DND-41 (cell line): ENCODE data around the gene EXOSC10.

Source experiments
- EZH2 ChIP-seq: IDR thresholded peaks from 3 replicates; pipeline ENCODE4 v1.6.1; 2012; ENCODE audit warnings: borderline replicate concordance, low read depth, mild to moderate bottlenecking, moderate library complexity, low read length, inconsistent platforms; ENCODE audit not compliant: severe bottlenecking
- TF ChIP-seq, protein P1 (sequence below): IDR thresholded peaks from 2 replicates; pipeline ENCODE4 v1.5.1; 2012; ENCODE audit warnings: borderline replicate concordance, low read length, moderate library complexity, mild to moderate bottlenecking; ENCODE audit not compliant: poor library complexity, severe bottlenecking; ENCODE audit errors: extremely low read depth

DNA sequence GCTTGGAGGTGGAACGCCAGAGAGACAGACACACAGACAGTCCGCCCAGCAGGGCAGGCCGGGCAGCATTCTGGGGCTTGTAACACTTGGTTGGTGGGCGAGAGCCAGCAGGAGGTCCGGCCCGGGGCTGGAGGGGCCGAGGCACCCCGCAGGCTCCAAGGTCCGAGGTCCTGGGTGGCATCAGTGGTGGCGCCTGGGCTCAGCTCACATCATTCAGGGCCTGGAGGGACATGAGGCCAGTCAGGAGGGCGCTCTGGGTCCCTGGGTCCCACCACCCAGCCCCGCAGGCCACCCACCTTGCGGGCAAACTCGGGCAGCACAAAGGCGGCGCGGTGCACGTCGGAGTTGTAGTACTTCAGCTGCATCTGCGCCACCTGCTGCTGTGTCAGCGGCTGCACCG lies 45.0 kb downstream of the EXOSC10 start:
- TF ChIP-seq, protein P1, sequence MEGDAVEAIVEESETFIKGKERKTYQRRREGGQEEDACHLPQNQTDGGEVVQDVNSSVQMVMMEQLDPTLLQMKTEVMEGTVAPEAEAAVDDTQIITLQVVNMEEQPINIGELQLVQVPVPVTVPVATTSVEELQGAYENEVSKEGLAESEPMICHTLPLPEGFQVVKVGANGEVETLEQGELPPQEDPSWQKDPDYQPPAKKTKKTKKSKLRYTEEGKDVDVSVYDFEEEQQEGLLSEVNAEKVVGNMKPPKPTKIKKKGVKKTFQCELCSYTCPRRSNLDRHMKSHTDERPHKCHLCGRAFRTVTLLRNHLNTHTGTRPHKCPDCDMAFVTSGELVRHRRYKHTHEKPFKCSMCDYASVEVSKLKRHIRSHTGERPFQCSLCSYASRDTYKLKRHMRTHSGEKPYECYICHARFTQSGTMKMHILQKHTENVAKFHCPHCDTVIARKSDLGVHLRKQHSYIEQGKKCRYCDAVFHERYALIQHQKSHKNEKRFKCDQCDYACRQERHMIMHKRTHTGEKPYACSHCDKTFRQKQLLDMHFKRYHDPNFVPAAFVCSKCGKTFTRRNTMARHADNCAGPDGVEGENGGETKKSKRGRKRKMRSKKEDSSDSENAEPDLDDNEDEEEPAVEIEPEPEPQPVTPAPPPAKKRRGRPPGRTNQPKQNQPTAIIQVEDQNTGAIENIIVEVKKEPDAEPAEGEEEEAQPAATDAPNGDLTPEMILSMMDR: no peak
- no peak for TF ChIP-seq EZH2
